Ovary (tissue), 3 donors: Measurements from ENCODE around the gene IRF6.

Experiments
- CTCF ChIP-seq, 3 donors: fragments of 450-650 bp in 2 of 3; fragments of 200-600 bp in 1 of 3; IDR thresholded peaks; one replicate each; pipeline versions ENCODE4 v1.5.1 to v1.8.0; 2016 to 2022; ENCODE audit warnings: antibody characterized with exemption in 3 of 3, mild to moderate bottlenecking in 1 of 3
- POLR2A ChIP-seq: fragments of 450-650 bp; IDR thresholded peaks from one replicate; pipeline ENCODE4 v1.6.1; 2017; ENCODE audit warnings: antibody characterized with exemption, mild to moderate bottlenecking, moderate library complexity
- donor health status: DM: no; HTN: no; CAD: no.

DNA sequence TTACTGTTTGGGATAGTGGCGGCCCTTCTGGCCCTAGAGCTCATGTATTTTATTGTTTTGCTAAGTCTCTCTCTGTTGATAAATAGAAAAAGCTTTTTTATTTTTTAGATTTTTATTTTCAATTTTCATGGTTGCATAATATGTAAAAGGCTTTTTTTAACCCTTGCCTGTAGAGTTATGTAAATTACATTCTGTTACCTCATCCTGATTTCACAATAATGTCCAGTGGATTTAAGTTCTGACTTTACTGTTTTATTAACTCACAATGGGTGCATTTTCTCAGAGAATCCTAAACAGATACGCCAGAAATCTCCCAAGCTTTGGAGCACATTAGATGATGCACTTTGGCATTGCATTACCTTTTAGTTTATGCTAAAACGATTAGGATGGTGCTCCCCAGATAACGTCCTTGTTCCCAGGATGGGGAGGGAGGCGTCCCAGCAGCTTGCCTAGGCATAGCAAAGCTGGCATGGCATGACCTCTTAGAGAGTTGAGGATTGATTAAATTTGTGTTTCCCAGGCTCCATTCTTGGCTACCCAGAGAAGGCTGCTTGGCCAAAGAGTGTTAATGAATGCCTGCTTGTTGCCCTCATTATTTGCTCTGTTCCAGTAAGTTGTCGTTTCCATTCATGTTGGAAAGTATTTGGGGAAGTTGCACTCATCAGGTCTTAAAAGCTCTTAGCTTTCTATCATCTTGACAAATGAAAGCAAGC lies 38.9 kb upstream of the IRF6 start:
- TF ChIP-seq CTCF (IDR thresholded peaks at IDR 0.05) = no peak
- TF ChIP-seq POLR2A = no peak
